ENCODE results near the gene JUP.

Gene JUP

DNA sequence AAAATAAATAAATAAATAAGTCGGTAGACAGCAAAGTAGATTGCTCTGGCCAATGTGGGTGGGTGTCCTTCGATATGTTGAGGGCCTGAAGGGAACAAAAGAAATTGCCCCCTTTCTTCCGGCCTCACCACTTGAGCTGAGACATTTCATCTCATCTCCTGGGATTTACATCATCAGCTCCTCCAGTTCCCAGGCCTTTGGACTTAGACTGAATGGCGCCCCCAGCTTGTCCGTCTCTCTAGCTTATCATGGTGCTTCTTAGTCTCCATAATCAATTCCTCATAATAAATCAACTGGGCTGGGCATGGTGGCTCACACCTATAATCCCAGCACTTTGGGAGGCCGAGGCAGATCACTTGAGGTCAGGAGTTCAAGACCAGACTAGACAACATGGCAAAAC, 38.2 kb downstream of the JUP start:
- no peak for DNase-seq

DNA sequence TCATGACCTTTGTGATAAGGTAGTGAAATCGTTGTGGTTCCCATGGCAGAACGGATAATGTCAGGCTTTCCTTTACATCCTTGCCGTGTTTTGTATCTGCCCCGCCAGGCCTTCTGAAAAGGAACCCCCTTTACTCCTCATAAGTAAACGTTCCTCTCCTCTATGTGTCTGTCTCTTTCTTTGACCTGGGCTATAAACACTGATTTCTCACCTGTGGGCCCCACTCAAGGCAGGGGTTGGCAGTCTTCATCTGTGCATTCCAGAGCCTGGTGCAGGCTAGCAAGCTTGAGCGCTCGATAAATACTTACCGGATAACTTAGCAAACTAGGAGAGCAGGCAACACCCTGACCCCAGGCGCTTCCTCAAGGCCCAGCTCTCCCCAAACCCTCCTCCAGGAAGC, 44.8 kb downstream of the JUP start:
- no peak for DNase-seq

DNA sequence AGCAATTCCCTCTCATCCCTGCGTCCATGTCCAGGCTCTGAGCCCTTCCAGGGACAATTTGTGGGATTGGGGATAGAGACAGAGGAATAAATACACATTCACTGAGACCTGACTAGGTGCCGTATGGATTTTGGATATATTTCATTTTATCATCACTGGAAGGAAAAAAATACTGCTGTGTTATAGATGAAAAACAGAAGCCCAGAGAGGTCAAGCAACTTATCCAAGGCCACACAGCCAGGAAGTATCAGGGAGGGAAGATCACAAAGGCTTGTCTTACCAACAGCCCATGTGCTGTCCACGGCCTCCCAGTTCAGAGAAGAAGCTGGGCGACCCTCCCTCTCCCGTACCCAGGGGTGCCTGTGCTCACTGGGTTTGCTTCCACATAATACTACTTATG, 46.0 kb downstream of the JUP start:
- no peak for DNase-seq

DNA sequence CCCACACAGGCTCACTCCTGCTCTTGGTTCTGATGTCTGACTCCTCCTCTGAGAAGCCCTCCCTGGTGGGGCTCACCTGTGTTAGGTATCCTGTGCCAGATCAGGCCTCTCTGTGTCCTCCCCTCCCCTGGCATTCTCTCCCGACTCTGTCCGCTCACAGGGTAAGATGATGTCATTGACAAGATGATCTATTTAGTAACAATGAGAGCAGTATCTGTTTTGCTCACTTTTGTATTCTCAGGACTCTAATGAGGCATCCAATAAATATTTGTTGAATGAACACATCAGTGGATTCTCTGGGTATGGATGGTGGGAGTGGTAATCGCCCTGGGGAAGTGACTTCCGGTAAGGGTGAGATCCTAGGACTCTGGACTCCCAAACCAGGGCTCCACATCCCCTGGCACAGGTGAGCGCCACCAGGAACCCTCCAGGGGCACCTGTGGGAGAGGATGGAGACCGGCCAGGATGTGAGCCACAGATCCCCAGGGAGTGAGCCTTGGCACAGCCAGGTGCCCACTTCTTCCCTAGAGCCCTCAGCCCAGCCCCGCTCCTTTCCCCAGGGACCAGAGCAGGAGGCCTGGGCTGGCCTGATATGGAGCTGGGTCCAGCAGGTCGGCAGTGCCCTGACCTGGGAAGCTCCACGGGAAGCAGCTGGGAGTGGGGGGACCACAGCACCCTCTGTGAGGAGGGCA, 46.7 kb downstream of the JUP start:
- DNase-seq: no peak

DNA sequence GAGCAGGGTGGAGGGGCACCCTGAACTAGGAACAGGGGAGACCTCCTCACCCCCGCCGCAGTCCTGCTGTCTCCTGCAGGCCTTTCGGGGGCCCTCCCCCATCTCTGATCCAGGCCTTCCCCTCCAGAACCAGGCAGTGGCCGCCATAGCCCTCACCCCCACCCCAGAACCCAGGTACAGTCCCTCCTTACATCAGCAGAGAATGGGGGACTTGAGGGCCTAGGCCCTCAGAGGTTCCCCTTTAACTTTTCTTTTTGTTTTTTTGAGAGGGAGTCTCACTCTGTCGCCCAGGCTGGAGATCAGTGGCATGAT, 47.8 kb downstream of the JUP start:
- DNase-seq: no peak

DNA sequence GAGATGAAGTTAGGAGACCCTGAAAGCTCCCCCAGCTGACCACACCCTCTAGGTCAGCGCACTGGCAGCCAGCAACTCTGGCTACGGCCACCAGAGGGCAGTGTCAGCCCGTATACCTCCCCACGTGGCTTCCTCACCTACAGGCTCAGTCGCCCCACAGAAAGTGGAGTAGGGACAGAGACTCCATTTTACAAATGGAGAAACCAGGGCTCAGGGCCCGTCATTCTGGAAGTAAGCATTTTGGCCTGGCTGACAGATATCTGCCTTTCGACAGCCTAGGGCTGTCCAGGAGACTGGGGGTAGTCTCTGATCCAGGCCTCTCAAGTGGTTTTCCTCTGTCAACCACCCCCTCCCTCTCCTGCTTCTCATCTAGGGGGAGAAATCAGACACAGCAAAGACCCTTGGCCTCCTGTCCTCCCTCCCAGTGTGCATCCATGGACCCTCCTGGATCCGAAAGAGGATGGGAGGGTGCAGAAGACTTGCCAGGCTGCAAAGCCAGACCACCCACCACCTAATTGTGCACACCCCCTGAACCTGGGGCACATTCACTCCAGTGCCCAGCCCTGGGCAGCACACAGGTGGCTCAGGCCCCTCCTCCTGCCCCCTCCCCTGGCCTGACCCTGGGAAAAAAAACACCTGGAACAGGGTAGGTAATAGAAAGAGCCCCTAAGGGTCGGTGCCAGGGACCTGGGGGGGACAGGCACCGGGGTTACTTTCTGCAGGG, 48.3 kb downstream of the JUP start:
- DNase-seq: peak; percentile 91

DNA sequence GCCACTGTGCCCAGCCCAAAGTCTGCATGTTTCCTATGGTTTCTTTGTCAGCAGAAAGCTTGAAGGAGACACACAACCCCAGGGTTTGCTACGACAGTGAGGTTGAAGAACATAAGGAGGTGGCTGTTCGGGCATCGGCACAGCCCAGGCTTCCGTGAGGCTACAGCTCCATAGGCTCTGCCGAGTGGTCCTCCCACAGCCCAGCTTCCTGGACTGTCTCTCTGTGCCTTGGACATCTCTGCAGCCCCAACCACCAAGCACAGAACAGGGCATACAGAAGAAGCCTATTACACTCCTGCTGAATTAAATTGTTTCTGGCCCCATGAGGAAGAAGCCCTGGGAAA, 48.9 kb downstream of the JUP start:
- DNase-seq: no peak

DNA sequence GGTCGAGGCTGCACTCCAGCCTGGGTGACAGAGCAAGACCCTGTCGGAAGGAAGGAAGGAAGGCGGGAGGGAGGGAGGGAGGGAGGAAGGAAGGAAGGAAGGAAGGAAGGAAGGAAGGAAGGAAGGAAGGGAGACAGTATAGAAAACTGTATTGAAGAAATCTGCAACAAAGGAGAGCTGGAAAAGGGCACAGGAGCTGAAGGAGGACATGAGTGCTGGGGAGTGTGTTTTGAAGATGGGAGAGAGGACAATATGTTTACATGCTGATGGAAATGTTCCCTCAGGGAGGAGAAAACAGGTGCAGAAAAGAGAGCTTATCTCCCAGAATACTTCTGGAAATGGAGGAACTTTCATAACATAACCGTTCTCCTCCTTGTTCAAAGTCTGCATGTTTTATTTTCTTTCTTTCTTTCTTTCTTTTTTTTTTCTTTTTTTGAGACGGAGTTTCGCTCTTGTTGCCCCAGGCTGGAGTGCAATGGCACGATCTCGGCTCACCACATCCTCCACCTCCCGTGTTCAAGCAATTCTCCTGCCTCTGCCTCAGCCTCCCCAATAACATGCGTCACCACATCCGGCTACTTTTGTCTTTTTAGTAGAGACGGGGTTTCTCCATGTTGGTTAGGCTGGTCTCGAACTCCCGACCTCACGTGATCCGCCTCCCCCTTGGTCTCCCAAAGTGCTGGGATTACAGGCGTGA, 49.4 kb downstream of the JUP start:
- DNase-seq: no peak

DNA sequence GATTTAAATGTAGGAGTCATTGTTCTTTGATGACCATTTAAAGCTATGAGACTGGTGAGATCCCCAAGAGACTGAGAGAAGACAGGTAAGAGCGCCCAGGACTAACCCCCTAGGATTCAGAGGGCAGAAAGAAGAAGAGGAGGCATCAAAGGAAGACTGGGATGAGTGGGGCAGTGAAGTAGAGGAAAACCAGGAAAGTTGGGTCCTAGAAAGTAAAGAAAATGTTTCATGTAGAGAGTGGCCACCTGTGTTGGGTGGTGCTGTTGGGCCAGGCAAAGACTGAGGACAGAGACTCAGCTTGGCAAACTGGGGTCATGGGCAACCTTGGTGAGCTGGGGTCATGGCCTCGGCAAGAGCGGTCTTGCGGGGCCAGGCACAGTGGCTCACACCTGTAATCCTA, 50.8 kb downstream of the JUP start:
- DNase-seq: no peak

DNA sequence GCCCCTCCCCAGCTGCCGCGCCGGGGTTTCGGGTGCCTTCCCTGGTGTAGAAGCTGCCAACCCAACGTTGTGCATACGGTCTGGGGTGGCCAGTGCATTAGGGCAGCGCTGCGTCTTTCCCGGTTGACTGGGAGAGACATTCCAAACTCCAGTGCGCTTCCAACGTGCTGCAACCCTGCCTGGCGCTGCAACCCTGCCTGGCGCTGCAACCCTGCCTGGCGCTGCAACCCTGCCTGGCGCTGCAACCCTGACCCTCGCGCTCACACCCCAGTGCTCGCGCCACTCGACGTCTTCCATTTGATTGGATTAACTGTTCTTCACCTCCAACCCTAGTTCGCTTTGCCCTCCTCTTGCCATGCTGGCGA, 51.6 kb downstream of the JUP start:
- DNase-seq: no peak

DNA sequence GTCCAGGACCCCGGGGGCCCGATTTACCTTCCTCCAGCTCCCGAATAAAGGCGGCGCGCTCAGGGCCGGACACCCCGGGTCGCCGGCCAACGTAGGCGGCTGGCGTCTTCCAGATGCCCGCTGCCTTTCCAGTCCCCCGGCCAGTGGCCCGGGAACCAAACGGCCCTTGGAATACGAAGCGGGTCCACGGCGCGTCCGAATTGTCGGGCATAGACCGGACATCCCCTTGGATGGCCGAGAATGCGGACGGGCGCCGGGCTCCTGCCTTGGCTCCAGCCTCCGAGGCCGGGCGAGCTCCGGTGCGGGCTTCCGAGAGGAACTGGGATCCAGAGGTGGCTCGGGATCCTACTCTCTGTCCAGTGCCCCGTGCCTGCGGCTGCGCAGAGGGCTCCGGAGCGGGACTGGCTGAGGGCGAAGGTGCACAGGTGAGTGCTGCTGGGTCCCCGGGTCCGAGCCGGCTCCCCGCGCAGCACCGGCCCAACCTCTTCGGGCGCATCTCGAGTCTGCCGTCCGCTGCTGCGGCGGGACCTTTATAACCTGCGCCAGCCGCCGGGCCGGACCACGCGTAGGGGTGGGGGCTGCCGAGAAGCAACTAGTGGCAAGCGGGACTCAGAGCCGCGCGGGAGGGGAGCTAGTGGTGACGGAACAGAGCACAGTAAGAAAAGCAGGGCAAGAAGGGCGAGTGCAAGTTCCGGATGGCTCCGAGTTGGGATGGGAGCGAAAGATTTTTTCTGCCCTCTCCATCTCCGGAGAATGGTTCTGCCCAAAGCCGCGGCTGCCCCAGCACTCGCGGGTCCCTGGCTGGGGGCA, 52.2 kb downstream of the JUP start, which contains the start of gene HAP1:
Gene HAP1, minus strand, starts transcription at position 505 of the 810 bp plus-strand sequence. Its CDS starts 9 bp downstream, at position 496.
- no peak for DNase-seq

DNA sequence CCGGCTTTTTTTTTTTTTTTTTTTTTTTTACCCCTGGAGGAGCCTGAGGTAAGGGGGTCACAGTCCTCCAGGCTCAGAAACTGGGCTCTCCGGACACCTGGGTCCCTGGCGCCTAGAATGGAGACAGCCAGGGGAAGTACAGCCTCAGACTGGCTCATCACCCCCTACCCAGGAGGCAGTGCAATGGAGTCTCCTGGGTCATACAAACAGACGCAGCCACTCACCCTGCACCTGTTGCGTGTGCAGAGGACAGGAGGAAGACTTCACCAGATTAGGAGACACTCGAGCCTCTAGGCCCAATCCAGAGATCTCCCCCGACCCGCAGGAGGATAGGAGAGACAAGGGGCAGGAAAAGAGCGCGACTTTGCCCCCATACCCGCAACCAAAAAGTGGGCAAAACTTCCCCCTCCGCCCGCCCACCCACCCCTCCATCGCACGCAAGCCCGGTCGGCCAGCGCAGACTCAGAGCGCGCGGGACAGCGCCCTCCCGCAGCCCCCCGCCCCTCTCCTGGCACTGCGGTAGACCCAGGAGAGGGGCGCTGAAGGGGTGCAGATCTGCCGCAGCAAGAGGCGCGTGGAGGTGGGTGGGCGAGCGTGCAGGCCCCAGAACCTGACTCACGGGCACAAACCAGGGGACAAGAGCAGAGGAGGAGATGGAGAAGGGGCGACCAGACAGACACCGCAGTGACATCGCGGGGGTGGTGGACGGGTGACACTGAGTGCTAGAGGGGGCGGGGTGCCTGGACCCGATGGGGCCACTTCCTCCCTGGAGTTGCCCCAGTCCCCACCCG, 53.0 kb downstream of the JUP start:
- no peak for DNase-seq

DNA sequence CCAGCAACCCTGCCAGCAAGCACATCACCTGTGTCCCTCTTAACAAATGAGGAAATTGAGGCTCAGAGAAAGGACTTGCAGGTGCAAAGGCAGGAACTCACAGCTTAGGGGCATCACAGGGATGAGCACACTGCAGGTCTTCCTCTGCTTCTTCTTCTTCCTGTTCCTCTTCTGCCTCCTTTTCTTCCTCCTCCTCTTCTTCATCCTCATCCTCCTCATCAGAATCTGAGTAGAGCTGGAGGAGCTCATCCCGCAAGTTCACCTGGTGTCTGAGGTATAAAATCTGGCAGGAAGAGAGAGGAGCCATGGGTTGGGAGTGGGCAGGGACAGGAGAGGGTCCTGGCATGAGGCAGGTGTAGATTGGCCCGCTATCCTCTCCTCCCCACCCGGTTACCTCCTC, 54.7 kb downstream of the JUP start:
- DNase-seq: no peak

DNA sequence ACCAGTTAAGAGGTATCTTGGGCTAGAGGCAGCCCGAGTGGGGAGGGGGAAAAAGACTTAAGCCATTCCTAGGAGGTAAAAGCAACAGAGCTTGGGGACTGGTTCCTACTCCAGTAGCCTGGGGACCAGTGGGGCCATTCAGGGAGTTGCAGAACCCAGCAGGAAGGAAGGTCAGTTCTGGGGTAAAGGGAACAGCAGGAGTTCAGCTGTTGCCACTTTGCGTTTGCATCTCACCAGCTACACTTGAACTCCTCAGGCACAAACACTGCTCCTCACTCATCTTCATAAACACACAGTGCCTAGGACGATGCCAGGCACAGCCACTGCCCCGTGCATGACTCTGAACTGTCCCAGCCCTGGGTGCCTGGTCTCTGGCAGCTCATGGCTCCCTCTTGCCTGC, 56.0 kb downstream of the JUP start:
- DNase-seq: no peak

DNA sequence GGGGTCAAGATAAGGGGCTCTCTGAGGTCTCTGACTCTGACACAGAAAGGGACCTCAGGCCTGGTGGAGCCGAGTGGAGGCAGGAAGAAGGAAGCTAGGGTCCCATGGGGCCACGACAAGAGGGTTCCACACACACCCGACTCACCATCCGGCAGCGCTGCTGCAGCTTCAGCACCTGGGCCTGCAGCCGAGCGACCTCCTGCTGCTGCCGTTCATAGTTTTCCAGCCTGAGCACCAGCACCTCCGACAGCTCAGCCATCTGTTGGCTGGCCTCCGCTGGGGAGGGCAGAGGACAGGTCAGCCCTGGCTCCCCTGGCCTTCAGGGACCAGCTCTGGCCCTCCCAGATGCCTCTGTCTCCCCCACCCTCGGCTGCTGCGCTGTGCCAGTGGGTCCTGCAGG, 58.5 kb downstream of the JUP start:
- DNase-seq: no peak

DNA sequence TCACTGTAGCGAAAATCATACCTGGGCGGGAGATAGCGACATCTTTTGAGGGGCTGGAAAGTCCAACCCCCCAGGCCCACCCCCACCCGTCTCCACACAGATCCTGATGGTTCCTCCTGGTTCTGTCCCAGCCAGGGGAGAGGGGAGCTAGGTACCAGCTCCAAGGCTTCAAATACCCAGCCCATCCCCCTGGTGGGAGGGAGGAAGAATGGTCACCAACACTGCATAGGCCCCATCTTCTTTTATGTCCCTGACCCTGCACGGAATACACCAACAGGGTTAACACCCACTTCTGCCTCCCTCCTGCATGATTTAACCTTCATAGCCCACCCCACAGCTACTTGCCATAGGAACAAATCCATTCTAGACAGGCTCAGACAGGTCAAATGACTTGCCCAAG, 61.4 kb downstream of the JUP start:
- no peak for DNase-seq

DNA sequence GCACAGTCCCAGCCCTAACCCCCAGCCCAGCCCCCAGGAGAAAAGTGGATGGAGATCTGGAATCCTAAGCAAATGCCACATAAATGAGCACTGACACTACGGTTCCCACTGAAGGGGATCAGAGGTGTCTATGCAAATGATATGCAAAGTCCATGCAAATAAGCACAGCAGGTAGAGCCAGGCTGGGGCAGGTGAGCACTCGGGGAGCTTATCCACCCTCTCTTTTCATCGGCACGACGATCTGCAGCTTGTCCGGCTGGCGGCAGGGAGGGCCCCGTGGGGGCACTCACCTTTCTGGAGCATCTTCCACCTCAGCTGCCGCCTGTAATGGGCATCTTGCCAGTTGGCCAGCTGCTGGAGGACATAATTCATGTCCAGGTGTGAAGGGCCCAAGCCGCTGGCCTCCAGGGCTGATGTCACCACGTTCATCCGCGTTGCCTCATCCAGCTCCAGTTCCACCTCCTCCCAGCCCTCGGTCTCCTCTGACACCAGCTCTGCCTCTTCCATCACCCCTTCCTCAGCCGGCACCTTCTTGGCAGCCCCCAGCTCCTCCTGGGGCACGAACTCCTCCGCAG, 61.9 kb downstream of the JUP start:
- no peak for DNase-seq

DNA sequence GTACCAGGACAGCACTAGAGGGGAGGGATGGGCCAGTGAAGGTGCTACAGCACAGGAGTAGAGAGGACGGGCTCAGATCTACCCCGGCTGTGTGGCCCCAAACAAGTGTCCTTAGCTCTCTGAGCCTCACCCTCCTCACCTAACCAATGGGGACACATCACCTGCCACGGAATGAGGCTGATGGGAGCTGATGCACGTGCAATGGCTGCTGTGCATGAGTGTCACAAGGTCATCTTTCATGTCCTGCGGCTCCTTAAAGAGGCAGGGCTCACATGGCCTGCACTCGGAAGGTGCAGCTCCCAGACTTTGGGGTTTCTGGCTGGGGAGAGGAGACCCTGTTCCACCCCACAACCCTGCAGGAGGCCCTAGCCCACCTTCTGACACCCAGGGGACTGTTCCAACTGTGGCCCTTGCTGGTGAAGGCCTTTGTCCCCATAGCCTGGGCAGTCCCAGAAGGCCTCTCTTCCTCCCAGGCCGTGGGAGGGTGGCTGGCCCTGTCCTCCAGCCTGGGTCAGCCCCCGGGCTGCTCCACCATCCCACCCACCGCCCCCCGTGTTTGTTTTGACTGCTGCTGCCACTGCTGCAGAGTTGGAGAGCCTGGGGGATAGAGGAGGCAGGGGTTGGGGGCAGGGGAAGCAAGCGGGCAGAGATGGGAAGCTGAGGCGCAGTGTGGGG, 62.6 kb downstream of the JUP start:
- DNase-seq: no peak

DNA sequence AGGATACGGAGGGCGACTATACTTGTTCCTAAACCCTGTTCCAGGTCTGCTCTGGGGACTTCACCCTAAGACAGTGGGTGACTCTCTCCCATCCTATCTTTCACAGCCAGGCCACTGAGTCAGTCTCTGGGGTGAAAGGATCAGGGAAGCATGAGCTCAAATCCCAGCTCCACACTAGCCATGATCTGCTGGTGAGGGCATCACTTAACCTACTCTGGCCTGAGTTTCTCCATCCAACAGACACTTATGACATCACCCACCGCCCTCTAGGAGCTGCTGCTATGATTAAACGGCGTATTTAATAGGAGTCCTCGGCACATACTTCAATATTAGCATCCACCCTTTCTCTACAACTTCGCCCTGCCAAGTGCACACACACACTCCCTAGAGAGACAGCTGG, 64.3 kb downstream of the JUP start:
- no peak for DNase-seq

DNA sequence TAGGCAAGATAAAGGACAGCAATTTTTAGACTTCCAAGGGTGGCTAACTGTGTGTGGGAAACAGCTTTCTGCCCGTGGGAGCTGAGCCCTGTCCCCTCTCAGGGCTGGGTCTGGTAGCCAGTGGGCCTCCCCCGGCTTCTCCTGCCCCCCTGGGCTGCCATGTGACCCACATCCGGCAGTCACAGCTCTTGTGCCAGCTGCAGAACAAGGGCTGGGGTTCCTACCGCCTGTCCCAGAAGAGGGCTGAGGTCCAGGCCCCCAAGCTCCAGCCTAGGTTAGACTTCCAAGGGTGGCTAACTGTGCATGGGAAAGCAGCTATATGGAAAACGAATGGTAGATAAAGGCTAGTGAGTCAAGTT, 68.2 kb downstream of the JUP start:
- DNase-seq: no peak

DNA sequence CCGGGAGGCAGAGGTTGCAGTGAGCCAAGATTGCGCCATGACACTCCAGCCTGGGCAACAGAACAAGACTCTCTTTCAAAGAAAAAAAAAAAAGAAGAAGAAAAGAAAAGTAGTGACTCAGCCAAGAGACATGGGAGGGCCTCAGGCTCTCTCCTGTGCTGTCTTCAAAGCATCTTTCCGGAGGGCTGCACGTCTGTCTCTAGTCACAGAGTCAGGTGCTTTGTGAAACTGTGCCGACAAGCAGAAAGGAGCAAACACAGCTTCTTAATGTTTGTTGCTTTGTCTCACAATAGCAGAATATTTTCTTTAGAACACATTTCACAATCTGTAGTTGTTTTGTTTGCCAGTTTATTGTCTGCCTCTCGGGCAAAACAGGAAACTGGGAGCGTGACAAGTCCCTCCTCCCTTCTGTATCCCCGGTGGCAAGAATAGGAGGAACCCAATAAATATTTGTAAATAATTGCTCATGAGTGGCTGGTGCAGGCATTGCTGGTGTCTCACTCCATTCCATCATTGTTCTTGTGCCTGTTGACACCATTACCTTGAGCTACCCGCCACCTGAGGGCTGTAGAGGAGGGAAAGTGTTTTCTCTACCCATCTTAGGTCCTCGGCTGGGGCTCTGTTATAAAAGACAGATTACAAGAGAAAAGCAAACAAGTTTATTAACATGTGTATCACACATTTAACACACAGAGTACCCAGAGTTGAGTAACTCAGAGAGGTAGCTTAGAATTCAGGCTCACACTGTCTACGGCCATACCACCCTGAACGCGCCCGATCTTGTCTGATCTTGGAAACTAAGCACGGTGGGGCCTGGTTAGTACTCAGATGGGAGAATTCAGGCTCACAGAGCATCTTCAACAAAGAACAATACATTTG, 68.9 kb downstream of the JUP start:
- no peak for DNase-seq
